Measurements from ENCODE around the gene WDR53. TPM values are rescaled to one million over a fixed set of nuclear protein-coding genes. Genes with fewer than 3 reads are reported as not detected.

Gene WDR53
- total and polyA plus RNA-seq, 9 of the 15 experiments (the other 6 are each of a cell fraction or from before 2014, with no cell fraction given): 13.0 to 34.5 (median 20.9) TPM

GRCh38 chr3:196544491-196544992 is 23.8 kb downstream of the WDR53 start (continued):
- TF ChIP-seq CHD7 (IDR thresholded peaks at IDR 0.05; ENCODE audit: low read depth, low read length): no peak
- TF ChIP-seq TFAP4 (CRISPR knock-in tag; IDR thresholded peaks at IDR 0.05; ENCODE audit: borderline replicate concordance): no peak
- no peak for TF ChIP-seq RBM15 (IDR thresholded peaks at IDR 0.05; ENCODE audit: insufficient read depth, low read length)
- TF ChIP-seq SMARCB1 (IDR thresholded peaks at IDR 0.05; ENCODE audit: insufficient read length, low read depth): no peak
- no peak for TF ChIP-seq KLF13 (tag; IDR thresholded peaks at IDR 0.05; ENCODE audit: borderline replicate concordance, low read depth)
- peak; percentile 65 for TF ChIP-seq ZNF146 (CRISPR knock-in tag; IDR thresholded peaks at IDR 0.05; ENCODE audit: unreplicated experiment)
- peak; percentile 57; the same call in 1 of the 2 replicates for TF ChIP-seq ZNF24 (IDR thresholded peaks at IDR 0.05)
- TF ChIP-seq HDAC6 (IDR thresholded peaks at IDR 0.05; ENCODE audit: low read depth, low read length): no peak
- TF ChIP-seq TBL1XR1 (IDR thresholded peaks at IDR 0.05; ENCODE audit: low read length in 2 of 2): no peak
- no peak for TF ChIP-seq ZNF644 (tag; IDR thresholded peaks at IDR 0.05; ENCODE audit: low read depth)
- TF ChIP-seq TEAD2 (tag; IDR thresholded peaks at IDR 0.05): no peak
- TF ChIP-seq NFIC (IDR thresholded peaks at IDR 0.05): no peak
- no peak for TF ChIP-seq RBM25 (IDR thresholded peaks at IDR 0.05; ENCODE audit: low read depth, low read length, severe bottlenecking)
- TF ChIP-seq FIP1L1 (IDR thresholded peaks at IDR 0.05; ENCODE audit: low read depth, low read length, poor library complexity, severe bottlenecking): no peak
- no peak for TF ChIP-seq ATF4 (CRISPR knock-in tag; IDR thresholded peaks at IDR 0.05)
- no peak for TF ChIP-seq CSDE1 (IDR thresholded peaks at IDR 0.05)
